ENCODE data around the gene TRUB1. TPM values are rescaled to one million over a fixed set of nuclear protein-coding genes. Genes with fewer than 3 reads are reported as not detected.

TRUB1 gene
- total and polyA plus RNA-seq, 8 donors, result 2.5 to 9.2 (median 6.5) TPM

DNA sequence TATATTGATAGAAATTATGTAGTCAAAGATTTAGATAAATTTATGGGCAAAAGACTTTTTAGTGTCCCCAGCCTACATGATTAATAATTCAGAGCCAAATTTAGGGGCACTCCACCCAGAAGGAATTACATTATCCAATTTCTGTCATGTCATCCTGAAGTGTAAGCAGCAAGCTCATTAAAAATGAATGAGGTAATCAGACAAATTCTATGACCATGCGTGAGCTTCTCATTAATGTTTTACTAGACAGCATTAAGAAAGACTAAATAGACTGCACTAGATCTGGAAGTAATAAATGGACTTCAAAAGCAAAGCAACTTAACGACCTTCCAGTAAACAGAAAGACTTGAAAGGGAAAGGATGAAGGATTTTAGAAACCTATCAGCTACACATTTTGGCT is 22.7 kb upstream of the TRUB1 start:
- ATAC-seq, result no peak
- H3K27ac ChIP-seq, result no peak overlapping the region
- no peaks in the 10 kb centered on the region for H3K4me1 ChIP-seq
- 40 to 48% methylated on average over 2 of the region's 2 CpGs for WGBS, 2 donors
- H3K4me3 ChIP-seq, result no peak overlapping the region
- H3K27me3 ChIP-seq, result no peaks in the 10 kb centered on the region
- H3K36me3 ChIP-seq, result no peaks in the 10 kb centered on the region
- intact Hi-C loops (cut with DNase I), result no loop called here
- no peak for DNase-seq
- FAIRE-seq, result no peak
- H3K9me3 ChIP-seq, result no peaks in the 10 kb centered on the region
- TF ChIP-seq, protein P1, sequence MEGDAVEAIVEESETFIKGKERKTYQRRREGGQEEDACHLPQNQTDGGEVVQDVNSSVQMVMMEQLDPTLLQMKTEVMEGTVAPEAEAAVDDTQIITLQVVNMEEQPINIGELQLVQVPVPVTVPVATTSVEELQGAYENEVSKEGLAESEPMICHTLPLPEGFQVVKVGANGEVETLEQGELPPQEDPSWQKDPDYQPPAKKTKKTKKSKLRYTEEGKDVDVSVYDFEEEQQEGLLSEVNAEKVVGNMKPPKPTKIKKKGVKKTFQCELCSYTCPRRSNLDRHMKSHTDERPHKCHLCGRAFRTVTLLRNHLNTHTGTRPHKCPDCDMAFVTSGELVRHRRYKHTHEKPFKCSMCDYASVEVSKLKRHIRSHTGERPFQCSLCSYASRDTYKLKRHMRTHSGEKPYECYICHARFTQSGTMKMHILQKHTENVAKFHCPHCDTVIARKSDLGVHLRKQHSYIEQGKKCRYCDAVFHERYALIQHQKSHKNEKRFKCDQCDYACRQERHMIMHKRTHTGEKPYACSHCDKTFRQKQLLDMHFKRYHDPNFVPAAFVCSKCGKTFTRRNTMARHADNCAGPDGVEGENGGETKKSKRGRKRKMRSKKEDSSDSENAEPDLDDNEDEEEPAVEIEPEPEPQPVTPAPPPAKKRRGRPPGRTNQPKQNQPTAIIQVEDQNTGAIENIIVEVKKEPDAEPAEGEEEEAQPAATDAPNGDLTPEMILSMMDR (IDR thresholded peaks at IDR 0.05), result no peak

DNA sequence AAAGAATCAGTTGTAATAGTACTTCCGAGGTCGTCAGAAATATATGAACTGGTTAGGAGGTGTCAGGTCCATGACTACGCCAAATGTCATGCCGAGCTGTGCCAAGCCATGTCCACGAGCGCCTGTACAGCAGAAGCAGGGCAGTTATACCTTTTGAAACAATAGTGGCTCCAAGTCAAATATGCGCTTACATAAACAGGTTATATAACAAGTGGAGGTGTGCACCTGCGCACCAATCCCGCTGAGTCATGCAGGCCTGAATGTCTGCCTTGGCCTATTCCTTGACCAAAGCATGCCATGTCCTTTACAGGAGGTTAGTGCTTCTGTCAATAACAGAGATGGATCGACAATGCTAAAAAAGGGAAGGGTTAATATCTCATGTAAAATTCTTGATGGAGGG is 21.3 kb upstream of the TRUB1 start:
- Histone ChIP-seq H3K27me3 (no peaks in the 10 kb centered on the region), H3K9me3 (no peaks in the 10 kb centered on the region), H3K27ac (no peak overlapping the region), H3K36me3 (no peaks in the 10 kb centered on the region), H3K4me3 (no peak overlapping the region), H3K4me1 (no peaks in the 10 kb centered on the region)
- intact Hi-C loops (cut with DNase I), result no loop called here
- WGBS, 2 donors, result 89 to 93% methylated on average over 10 of the region's 10 CpGs
- ATAC-seq, result no peak
- no peak for FAIRE-seq
- TF ChIP-seq, protein P1 (IDR thresholded peaks at IDR 0.05), result no peak
- no peak for DNase-seq

DNA sequence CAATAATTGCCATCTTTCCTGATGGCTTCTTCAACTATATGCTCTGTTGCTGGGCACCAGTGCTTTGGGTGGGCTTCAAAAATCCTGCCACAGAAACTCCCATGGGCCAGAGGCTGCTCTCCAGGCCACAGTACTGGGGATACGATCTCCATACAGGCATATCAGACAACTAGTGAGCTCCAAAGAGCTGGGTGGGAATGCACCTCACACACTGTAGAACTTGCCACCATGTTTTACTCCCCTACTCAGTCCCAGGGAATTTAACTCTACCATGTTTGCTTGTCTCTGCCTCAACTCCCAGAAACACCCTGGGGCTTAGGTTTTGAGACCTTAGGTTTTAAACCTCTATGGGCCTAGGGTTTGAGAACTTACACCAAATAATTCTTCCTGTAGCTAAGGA is 20.5 kb upstream of the TRUB1 start:
- Histone ChIP-seq H3K4me1 (no peaks in the 10 kb centered on the region), H3K27me3 (no peaks in the 10 kb centered on the region), H3K4me3 (no peak overlapping the region), H3K27ac (no peak overlapping the region), H3K9me3 (no peaks in the 10 kb centered on the region), H3K36me3 (no peaks in the 10 kb centered on the region)
- 92 to 100% methylated on average over 1 of the region's 1 CpG for WGBS, 2 donors
- FAIRE-seq (no peak), DNase-seq (no peak), ATAC-seq (no peak)
- intact Hi-C loops (cut with DNase I), result no loop called here
- TF ChIP-seq, protein P1 (IDR thresholded peaks at IDR 0.05), result no peak

DNA sequence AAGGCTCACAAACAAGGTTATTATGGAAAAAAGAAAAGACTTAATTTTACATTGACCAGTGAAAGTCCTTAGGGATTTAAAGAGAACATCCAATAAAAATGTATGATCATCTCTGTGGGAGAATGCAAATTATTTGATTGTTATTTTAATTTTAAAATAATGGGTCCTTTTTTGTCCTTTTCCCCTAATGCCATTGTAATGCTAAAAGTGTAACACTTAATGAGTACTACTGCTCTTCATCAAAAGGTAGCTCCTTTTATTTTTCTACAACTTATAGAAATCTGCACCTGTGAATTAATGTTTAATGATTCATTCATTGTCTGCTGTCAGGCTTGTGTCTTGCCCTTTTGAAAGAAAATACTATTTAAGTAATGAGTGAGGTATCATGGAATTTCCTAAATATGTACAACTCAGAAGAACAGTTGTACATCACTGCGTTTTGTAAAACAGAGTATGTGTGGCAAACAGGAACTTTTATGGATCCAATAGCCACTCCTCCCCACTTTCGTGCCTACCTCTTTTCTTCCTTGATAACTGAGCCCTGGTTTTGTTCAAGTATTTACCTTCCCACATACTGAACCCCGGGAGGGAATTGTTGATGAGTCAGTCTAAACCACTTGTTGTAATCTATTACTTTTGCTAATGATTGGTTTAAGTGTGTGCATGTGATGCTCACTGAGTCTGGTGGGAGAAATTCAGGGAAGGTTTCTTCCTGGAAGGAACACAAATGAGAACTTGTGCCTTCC is 19.9 kb upstream of the TRUB1 start:
- intact Hi-C loops (cut with DNase I), result no loop called here
- ATAC-seq, result no peak
- WGBS, 2 donors, result 38 to 42% methylated on average over 3 of the region's 3 CpGs
- DNase-seq, result no peak
- Histone ChIP-seq H3K4me3 (no peak overlapping the region), H3K27ac (no peak overlapping the region), H3K36me3 (no peaks in the 10 kb centered on the region), H3K9me3 (no peaks in the 10 kb centered on the region), H3K27me3 (no peaks in the 10 kb centered on the region), H3K4me1 (no peaks in the 10 kb centered on the region)
- FAIRE-seq, result no peak
- TF ChIP-seq, protein P1 (IDR thresholded peaks at IDR 0.05), result no peak

DNA sequence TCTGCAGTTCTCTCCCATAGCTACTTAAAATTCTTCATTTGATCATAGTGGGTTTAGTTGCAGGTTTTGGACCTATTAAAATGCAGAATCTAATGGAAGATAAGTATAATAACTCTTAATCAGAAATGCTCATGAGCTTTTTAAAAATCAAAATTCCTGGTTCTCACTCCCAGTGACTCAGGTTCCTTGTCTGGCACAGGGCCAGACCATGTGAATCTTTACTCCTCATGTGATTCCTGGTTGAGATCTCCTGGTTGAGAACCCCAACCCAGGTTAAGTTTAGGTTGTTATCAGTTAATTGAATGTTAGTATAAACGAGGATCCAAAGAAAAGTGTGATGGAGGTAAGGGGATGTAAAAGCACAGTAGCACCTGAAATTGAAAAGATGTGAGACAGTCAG is 17.5 kb upstream of the TRUB1 start:
- WGBS, 2 donors, result 63 to 66% methylated on average over 1 of the region's 1 CpG
- no peaks in the 10 kb centered on the region for H3K27me3 ChIP-seq
- no peaks in the 10 kb centered on the region for H3K4me1 ChIP-seq
- DNase-seq (no peak), FAIRE-seq (no peak), ATAC-seq (no peak)
- H3K27ac ChIP-seq, result no peak overlapping the region
- TF ChIP-seq, protein P1 (IDR thresholded peaks at IDR 0.05), result no peak
- no peak overlapping the region for H3K4me3 ChIP-seq
- H3K36me3 ChIP-seq, result no peaks in the 10 kb centered on the region
- no peaks in the 10 kb centered on the region for H3K9me3 ChIP-seq
- intact Hi-C loops (cut with DNase I), result no loop called here

Data from pancreas (tissue), 10 donors.